Testis (tissue), 3 donors: ENCODE data around the gene CBX7. TPM values are rescaled to one million over a fixed set of nuclear protein-coding genes. Genes with fewer than 3 reads are reported as not detected.

ENCODE experiments used
- DNase-seq: peaks from one replicate; pipeline ENCODE4 v3.0.0-alpha.2; 2019
- H3K27ac ChIP-seq, 2 donors: fragments of 200-600 bp; sonication (generic); one replicate each; pipeline ENCODE4 v1.5.1; 2019
- H3K27me3 ChIP-seq: fragments of 200-600 bp; sonication (generic); one replicate; pipeline ENCODE4 v1.5.1; 2019
- H3K36me3 ChIP-seq: fragments of 200-600 bp; sonication (generic); one replicate; pipeline ENCODE4 v1.5.1; 2017; ENCODE audit warnings: low read depth; ENCODE audit errors: missing control alignments
- H3K4me1 ChIP-seq: fragments of 200-600 bp; sonication (generic); one replicate; pipeline ENCODE4 v1.5.1; 2019
- H3K4me3 ChIP-seq, 2 donors: fragments of 200-600 bp; sonication (generic); one replicate each; pipeline ENCODE4 v1.5.1; 2017 to 2019
- H3K9me3 ChIP-seq: fragments of 200-600 bp; sonication (generic); one replicate; pipeline ENCODE4 v1.5.1; 2017
- POLR2A ChIP-seq: fragments of 450-650 bp; IDR thresholded peaks from one replicate; pipeline ENCODE4 v1.6.1; 2017; ENCODE audit warnings: antibody characterized with exemption, mild to moderate bottlenecking, moderate library complexity
- WGBS, 2 donors: methylation state at CpG; one replicate each; pipeline ENCODE4 v1.1.5; 2018; 5-methylcytosine and 5-hydroxymethylcytosine counted together
- intact Hi-C: fragments of 100-400 bp; cut with DNase I; formaldehyde crosslinking; loops from one replicate; pipeline ENCODE4 v1.15.1; 2023; ENCODE audit warnings: low total_unique reads
- polyA plus RNA-seq: library from polyadenylated mRNA; stranded (reverse); fragments of 350-450 nt; fragmentation: Illumina TruSeq; extraction: RNeasy Lipid Tissue Mini Kit (QIAGEN cat#74804); gene quantifications from one replicate; pipeline ENCODE4 v1.2.3, GENCODE V29; 2014; ENCODE audit warnings: low read depth, low replicate concordance; ENCODE audit not compliant: insufficient read depth
- total RNA-seq, 2 donors: library from RNA; depleted of rRNA; stranded (reverse); fragments of >200 nt; gene quantifications; one replicate each; pipeline ENCODE4 v1.2.3, GENCODE V29; 2016
- TF ChIP-seq, protein P1 (sequence below), 3 experiments: fragments of 450-650 bp in 2 of 3; fragments of 200-600 bp in 1 of 3; sonication (generic) in 1 of 3; IDR thresholded peaks; one replicate each; pipeline ENCODE4 v1.5.1; 2016 to 2019; ENCODE audit warnings: antibody characterized with exemption in 3 of 3, mild to moderate bottlenecking in 2 of 3, moderate library complexity in 1 of 3

CBX7 gene
- total and polyA plus RNA-seq, 3 donors from 2014 or later: 25.7 to 62.8 (median 51.3) TPM

DNA sequence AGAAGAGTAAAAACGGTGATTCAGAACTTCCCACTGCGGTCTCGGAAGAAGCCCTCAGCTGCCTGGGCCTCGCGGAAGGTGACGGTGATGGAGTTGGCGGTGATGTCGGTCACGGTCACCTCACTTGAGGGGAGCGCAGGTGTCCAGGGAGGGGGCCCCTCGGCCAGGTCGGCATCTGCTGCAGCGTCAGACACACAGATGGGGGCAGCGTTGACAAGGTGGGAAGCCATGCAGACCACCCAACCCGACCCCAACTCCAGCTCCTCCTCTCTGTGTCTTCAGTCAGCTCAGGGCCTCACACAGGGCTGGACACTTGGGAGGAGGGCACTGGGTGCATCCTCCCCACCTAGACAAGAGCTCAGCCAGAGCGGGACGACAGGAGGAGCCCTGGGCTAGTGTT lies 18.6 kb downstream of the CBX7 start:
- no peak for TF ChIP-seq POLR2A
- TF ChIP-seq, protein P1, sequence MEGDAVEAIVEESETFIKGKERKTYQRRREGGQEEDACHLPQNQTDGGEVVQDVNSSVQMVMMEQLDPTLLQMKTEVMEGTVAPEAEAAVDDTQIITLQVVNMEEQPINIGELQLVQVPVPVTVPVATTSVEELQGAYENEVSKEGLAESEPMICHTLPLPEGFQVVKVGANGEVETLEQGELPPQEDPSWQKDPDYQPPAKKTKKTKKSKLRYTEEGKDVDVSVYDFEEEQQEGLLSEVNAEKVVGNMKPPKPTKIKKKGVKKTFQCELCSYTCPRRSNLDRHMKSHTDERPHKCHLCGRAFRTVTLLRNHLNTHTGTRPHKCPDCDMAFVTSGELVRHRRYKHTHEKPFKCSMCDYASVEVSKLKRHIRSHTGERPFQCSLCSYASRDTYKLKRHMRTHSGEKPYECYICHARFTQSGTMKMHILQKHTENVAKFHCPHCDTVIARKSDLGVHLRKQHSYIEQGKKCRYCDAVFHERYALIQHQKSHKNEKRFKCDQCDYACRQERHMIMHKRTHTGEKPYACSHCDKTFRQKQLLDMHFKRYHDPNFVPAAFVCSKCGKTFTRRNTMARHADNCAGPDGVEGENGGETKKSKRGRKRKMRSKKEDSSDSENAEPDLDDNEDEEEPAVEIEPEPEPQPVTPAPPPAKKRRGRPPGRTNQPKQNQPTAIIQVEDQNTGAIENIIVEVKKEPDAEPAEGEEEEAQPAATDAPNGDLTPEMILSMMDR (IDR thresholded peaks at IDR 0.05): no peak
- peaks cover 12% of the 10 kb centered on the region for H3K4me1 ChIP-seq
- H3K9me3 ChIP-seq: no peaks in the 10 kb centered on the region
- no peaks in the 10 kb centered on the region for H3K27me3 ChIP-seq
- H3K4me3 ChIP-seq: no peak overlapping the region
- no peaks in the 10 kb centered on the region for H3K36me3 ChIP-seq
- no peak overlapping the region for H3K27ac ChIP-seq
- DNase-seq: no peak
- WGBS, 2 donors: 92 to 94% methylated on average over 17 of the region's 17 CpGs
- intact Hi-C loops: no loop called here

DNA sequence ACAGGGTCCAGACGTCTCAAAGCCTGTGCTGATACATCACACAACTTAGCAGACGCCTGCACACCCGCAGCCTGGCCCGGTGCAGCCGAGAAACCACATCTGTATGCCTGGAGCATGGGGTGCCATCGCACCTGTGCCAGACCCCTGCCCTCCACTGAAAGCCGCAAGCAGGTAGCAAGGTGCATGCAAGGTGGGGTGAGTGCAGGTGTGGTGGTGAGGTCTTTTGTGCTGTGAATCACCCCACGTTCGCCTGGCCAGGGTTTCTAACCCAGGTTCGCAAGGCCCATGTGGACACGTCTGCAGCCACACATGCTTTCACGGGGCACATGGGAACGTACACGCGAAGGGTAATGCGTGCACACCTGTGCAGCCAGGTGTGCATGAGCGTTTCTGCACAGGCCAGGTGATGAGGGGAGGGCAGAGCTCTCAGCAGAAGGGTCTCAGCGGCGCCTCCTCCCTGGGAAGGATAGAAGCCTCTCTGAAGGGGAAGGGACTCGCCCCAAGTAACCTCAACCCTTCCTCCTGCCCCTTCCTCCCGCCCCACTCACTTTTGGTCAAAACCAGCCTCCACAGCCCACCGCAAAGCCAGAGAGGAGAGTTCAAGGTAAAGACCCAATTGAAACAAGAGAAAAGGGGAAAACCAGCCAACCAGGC lies 19.5 kb downstream of the CBX7 start:
- TF ChIP-seq POLR2A: no peak
- TF ChIP-seq, protein P1 (IDR thresholded peaks at IDR 0.05): no peak
- intact Hi-C loops: no loop called here
- no peaks in the 10 kb centered on the region for H3K36me3 ChIP-seq
- no peaks in the 10 kb centered on the region for H3K27me3 ChIP-seq
- H3K4me1 ChIP-seq: peaks cover 12% of the 10 kb centered on the region
- WGBS, 2 donors: 93 to 94% methylated on average over 18 to 22 of the region's 22 CpGs
- no peaks in the 10 kb centered on the region for H3K9me3 ChIP-seq
- no peak overlapping the region for H3K27ac ChIP-seq
- DNase-seq: no peak
- no peak overlapping the region for H3K4me3 ChIP-seq

DNA sequence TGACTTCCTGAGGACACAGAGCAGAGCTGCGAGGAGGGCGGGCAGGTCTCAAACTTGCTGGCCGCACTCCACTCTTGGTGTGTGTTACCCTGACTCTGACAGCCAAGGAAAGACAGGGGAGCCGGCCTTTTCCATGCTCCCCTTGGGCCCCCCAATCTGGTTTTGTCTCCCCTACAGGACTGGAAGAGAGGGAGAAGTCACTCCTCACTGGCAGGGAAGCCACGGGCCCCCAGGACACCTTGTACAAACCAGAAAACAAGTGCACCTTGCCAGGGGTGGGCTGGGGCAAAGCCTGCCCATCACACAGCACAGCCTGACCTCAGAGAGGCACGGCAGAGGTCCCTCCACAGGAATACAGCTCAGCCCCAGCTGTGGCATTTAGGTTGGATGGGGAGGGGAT lies 20.2 kb downstream of the CBX7 start:
- no peaks in the 10 kb centered on the region for H3K9me3 ChIP-seq
- H3K4me3 ChIP-seq: no peak overlapping the region
- no peaks in the 10 kb centered on the region for H3K27me3 ChIP-seq
- 83 to 89% methylated on average over 1 to 6 of the region's 6 CpGs for WGBS, 2 donors
- no peak overlapping the region for H3K27ac ChIP-seq
- TF ChIP-seq, protein P1 (IDR thresholded peaks at IDR 0.05): no peak
- no peak for TF ChIP-seq POLR2A
- intact Hi-C loops: no loop called here
- H3K4me1 ChIP-seq: peaks cover 12% of the 10 kb centered on the region
- H3K36me3 ChIP-seq: no peaks in the 10 kb centered on the region
- no peak for DNase-seq

DNA sequence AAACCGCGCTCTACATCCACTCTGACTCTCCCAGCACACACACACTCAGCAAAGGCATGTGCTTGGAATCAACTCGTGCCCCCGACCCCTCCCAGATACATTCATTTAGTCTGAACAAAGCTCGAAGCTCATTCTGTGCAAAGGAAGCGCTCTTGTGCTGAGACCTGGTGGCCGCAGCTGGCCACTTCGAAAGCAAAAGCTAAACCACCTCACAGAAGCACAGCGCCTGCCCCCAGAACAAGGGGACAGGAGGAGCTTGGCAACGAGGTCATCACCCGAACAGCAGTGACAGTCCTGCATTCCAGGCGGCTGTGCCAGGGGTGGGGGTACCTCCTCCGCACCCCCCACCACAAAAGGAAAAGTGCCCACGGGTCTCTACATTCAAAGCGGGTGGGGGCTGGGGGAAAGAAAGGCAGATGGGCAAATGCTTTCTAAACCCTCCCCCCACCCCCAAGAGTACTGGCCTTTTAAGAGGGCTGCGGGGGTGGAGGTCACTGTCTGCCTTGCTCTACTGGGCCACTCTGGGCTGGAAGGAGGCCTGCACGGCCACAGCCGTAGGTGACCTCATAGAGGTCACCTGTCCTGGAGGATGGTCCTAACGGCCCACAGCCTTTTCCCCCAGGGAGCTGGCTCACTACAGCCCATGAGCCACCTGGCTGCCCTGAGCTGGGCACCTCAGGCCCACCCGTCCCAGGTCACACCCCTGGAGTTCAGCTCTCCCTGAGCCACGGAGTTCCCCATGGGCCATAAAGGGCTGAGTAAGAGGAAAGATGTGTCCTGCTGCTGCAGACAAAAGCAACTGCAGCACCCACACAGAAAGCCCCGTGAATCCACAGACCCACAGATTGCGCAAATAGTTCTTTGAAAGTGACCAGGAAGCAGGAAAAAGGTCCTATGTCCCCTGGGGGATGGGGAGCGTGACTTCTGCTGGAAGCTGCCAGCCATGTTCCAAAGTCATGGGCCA lies 21.3 kb downstream of the CBX7 start:
- intact Hi-C loops: no loop called here
- Histone ChIP-seq H3K4me3 (no peak overlapping the region), H3K27me3 (no peaks in the 10 kb centered on the region), H3K4me1 (peaks cover 12% of the 10 kb centered on the region), H3K27ac (no peak overlapping the region), H3K9me3 (no peaks in the 10 kb centered on the region), H3K36me3 (no peaks in the 10 kb centered on the region)
- TF ChIP-seq, protein P1 (IDR thresholded peaks at IDR 0.05): no peak
- TF ChIP-seq POLR2A: no peak
- whole genome bisulfite sequencing, 2 donors: 48 to 51% methylated on average over 16 to 24 of the region's 24 CpGs
- no peak for DNase-seq
